Astrocyte (in vitro differentiated cells and primary cell): ENCODE data around the gene UGT2B10. TPM values are rescaled to one million over a fixed set of nuclear protein-coding genes. Genes with fewer than 3 reads are reported as not detected.

Source experiments
- DNase-seq: peaks from one replicate; pipeline ENCODE4 v3.0.0-alpha.2; 2010; ENCODE audit warnings: low read depth
- FAIRE-seq: peaks from 2 replicates; lab custom pipeline; 2011; peaks lifted over from hg19 to GRCh38; lab: Jason Lieb, UNC
- H2AFZ ChIP-seq: 2 replicates; pipeline ENCODE4 v1.6.0; 2012; ENCODE audit warnings: low read depth, low read length, inconsistent platforms
- H3K27ac ChIP-seq: 2 replicates; pipeline ENCODE4 v1.5.1; 2011; ENCODE audit warnings: low read depth, low read length, inconsistent platforms
- H3K27me3 ChIP-seq: 2 replicates; pipeline ENCODE4 v1.6.0; 2011; ENCODE audit warnings: low read length, inconsistent platforms; ENCODE audit not compliant: insufficient read depth
- H3K36me3 ChIP-seq: 2 replicates; pipeline ENCODE4 v1.5.1; 2011; ENCODE audit warnings: low read length, inconsistent platforms; ENCODE audit not compliant: insufficient read depth
- H3K4me1 ChIP-seq: 2 replicates; pipeline ENCODE4 v1.5.1; 2011; ENCODE audit warnings: low read length, inconsistent platforms; ENCODE audit not compliant: insufficient read depth
- H3K4me2 ChIP-seq: 2 replicates; pipeline ENCODE4 v1.6.0; 2012; ENCODE audit warnings: low read length, inconsistent platforms
- H3K4me3 ChIP-seq: 2 replicates; pipeline ENCODE4 v1.5.1; 2011; ENCODE audit warnings: low read depth, mild to moderate bottlenecking, low read length, inconsistent platforms; ENCODE audit not compliant: insufficient read depth
- H3K79me2 ChIP-seq: 2 replicates; pipeline ENCODE4 v1.6.0; 2012; ENCODE audit warnings: mild to moderate bottlenecking, low read length, inconsistent platforms; ENCODE audit not compliant: insufficient read depth
- H3K9ac ChIP-seq: 2 replicates; pipeline ENCODE4 v1.6.0; 2012; ENCODE audit warnings: mild to moderate bottlenecking, low read length, inconsistent platforms
- H3K9me3 ChIP-seq: 2 replicates; pipeline ENCODE4 v1.5.1; 2012; ENCODE audit warnings: low read depth, mild to moderate bottlenecking, low read length, inconsistent platforms; ENCODE audit not compliant: insufficient read depth
- H4K20me1 ChIP-seq: 2 replicates; pipeline ENCODE4 v1.6.0; 2012; ENCODE audit warnings: low read length, inconsistent platforms; ENCODE audit not compliant: insufficient read depth
- H3K27ac Mint-ChIP-seq: one replicate; pipeline ENCODE4 v1.8.0; 2021; ENCODE audit warnings: mild to moderate bottlenecking, mixed read lengths; ENCODE audit not compliant: unreplicated experiment
- H3K27me3 Mint-ChIP-seq: one replicate; pipeline ENCODE4 v1.8.0; 2021; ENCODE audit warnings: low read depth, mixed read lengths; ENCODE audit not compliant: unreplicated experiment
- H3K36me3 Mint-ChIP-seq: one replicate; pipeline ENCODE4 v1.8.0; 2021; ENCODE audit warnings: low read depth, mixed read lengths; ENCODE audit not compliant: unreplicated experiment
- H3K4me1 Mint-ChIP-seq: one replicate; pipeline ENCODE4 v1.8.0; 2021; ENCODE audit warnings: low read depth, mixed read lengths; ENCODE audit not compliant: unreplicated experiment
- H3K4me3 Mint-ChIP-seq: one replicate; pipeline ENCODE4 v1.8.0; 2021; ENCODE audit warnings: mild to moderate bottlenecking, moderate library complexity, mixed read lengths; ENCODE audit not compliant: unreplicated experiment
- H3K9me3 Mint-ChIP-seq: one replicate; pipeline ENCODE4 v1.8.0; 2021; ENCODE audit warnings: mild to moderate bottlenecking, mixed read lengths; ENCODE audit not compliant: unreplicated experiment
- EZH2 ChIP-seq: IDR thresholded peaks from 2 replicates; pipeline ENCODE4 v1.6.1; 2012; ENCODE audit warnings: mild to moderate bottlenecking, low read length, inconsistent platforms; ENCODE audit not compliant: insufficient read depth
- total RNA-seq: library from RNA; stranded (reverse); gene quantifications from 2 replicates; pipeline ENCODE4 v1.2.1, GENCODE V29; 2021
- TF ChIP-seq, protein P1 (sequence below): IDR thresholded peaks from 2 replicates; pipeline ENCODE4 v1.5.1; 2011; ENCODE audit warnings: low read depth, mild to moderate bottlenecking, inconsistent platforms, low read length, moderate library complexity; ENCODE audit not compliant: insufficient read depth

Gene UGT2B10
- total RNA-seq, 1 donor from 2014 or later: not detected

DNA sequence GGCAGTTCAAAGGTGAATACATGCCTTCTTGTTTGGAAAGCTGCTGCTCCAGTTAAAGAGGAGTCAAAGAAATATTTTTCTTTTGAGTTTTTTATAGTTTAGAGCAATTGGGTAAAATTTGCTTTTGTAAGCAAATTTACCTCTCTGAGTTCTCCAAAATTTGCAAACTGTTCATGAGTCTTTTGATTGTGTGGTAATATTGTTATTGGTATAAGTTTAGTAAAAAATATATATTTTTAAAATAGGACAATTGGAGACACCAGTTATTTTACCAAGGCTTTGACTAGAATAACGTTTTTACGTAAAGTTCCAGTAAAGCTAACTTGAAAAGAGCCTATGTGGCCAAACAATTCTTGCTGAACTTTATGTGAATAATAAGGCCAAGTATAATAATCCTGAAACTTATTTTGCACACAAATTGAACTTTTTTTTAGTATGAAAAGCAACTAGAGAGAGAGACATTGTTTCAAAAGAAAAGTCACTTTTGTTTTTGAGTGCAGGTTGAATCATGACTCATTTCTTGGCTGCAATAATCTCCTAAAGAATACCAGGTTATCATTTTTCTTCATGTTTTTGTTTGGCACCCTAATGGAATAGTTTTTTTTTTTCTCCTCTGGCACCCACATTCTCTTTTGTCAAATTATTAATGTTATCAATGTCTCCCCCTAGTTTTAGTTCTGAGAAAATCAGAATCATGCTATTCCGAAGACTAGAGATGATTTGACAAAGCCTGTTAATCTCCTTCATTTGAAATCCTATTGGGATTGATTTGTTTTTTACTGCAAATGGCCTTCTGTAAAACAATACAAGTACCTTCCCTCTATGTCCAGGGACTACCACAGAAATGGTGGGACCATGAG lies 57.1 kb downstream of the UGT2B10 start:
- H2AFZ ChIP-seq: no peak overlapping the region
- H3K36me3 ChIP-seq: no peaks in the 10 kb centered on the region
- H3K27ac Mint-ChIP-seq: no peak overlapping the region
- H4K20me1 ChIP-seq: no peaks in the 10 kb centered on the region
- H3K36me3 Mint-ChIP-seq: no peaks in the 10 kb centered on the region
- no peak overlapping the region for H3K9ac ChIP-seq
- TF ChIP-seq, protein P1, sequence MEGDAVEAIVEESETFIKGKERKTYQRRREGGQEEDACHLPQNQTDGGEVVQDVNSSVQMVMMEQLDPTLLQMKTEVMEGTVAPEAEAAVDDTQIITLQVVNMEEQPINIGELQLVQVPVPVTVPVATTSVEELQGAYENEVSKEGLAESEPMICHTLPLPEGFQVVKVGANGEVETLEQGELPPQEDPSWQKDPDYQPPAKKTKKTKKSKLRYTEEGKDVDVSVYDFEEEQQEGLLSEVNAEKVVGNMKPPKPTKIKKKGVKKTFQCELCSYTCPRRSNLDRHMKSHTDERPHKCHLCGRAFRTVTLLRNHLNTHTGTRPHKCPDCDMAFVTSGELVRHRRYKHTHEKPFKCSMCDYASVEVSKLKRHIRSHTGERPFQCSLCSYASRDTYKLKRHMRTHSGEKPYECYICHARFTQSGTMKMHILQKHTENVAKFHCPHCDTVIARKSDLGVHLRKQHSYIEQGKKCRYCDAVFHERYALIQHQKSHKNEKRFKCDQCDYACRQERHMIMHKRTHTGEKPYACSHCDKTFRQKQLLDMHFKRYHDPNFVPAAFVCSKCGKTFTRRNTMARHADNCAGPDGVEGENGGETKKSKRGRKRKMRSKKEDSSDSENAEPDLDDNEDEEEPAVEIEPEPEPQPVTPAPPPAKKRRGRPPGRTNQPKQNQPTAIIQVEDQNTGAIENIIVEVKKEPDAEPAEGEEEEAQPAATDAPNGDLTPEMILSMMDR: no peak
- TF ChIP-seq EZH2: no peak
- H3K9me3 Mint-ChIP-seq: no peaks in the 10 kb centered on the region
- no peaks in the 10 kb centered on the region for H3K27me3 ChIP-seq
- no peaks in the 10 kb centered on the region for H3K4me1 ChIP-seq
- H3K79me2 ChIP-seq: no peaks in the 10 kb centered on the region
- H3K27ac ChIP-seq: no peak overlapping the region
- no peaks in the 10 kb centered on the region for H3K9me3 ChIP-seq
- no peak for FAIRE-seq
- no peak overlapping the region for H3K4me2 ChIP-seq
- H3K4me3 ChIP-seq: no peak overlapping the region
- H3K4me3 Mint-ChIP-seq: no peak overlapping the region
- no peak for DNase-seq
- no peaks in the 10 kb centered on the region for H3K4me1 Mint-ChIP-seq
- no peaks in the 10 kb centered on the region for H3K27me3 Mint-ChIP-seq

DNA sequence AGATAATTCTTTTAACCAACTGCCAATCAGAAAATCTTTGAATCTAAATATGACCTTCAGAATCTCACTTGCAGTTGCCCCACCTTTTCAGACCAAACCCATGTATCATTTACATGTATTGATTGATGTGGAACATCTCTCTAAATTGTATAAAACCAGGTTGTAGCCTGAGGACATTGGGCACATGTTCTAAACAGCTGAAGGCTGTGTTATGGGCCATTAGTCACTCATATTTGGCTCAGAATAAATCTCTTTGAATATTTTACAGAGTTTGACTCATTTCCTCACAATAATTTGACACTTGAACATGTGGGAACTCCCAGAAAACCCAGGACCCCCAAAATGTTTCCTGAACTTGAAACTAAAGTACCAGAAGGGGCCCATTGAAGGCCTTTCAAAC lies 58.7 kb downstream of the UGT2B10 start:
- Histone ChIP-seq H4K20me1 (no peaks in the 10 kb centered on the region), H3K27me3 (no peaks in the 10 kb centered on the region), H3K4me1 (no peaks in the 10 kb centered on the region), H3K36me3 (no peaks in the 10 kb centered on the region), H3K27ac (no peak overlapping the region), H3K4me2 (no peak overlapping the region), H2AFZ (no peak overlapping the region), H3K79me2 (no peaks in the 10 kb centered on the region), H3K9ac (no peak overlapping the region), H3K4me3 (no peak overlapping the region), H3K9me3 (no peaks in the 10 kb centered on the region)
- Mint-ChIP-seq H3K9me3 (no peaks in the 10 kb centered on the region), H3K36me3 (no peaks in the 10 kb centered on the region), H3K4me3 (no peak overlapping the region), H3K27ac (no peak overlapping the region), H3K4me1 (no peaks in the 10 kb centered on the region), H3K27me3 (no peaks in the 10 kb centered on the region)
- TF ChIP-seq, protein P1: no peak
- no peak for TF ChIP-seq EZH2
- FAIRE-seq (no peak), DNase-seq (no peak)

DNA sequence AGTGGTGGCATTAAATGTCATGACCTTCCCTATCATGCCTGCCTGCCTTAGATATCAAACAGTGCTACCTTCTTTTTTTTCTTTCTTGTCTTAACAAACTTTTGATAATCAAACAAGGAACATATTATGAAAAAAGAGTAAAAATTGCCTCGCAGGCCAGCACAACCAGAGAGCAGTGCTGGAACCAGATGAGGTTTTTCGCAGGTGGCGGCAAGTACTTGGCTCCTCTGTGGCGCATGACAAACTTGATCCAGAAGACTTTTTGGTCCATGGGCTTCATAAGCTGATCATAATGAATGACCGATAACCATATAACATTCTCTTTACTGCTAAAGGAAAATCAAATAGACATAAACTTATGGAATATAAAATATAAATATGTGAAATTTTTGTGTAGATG lies 61.8 kb downstream of the UGT2B10 start:
- Mint-ChIP-seq H3K27me3 (no peaks in the 10 kb centered on the region), H3K4me1 (no peaks in the 10 kb centered on the region), H3K4me3 (no peak overlapping the region), H3K36me3 (no peaks in the 10 kb centered on the region), H3K9me3 (no peaks in the 10 kb centered on the region), H3K27ac (no peak overlapping the region)
- H3K36me3 ChIP-seq: no peaks in the 10 kb centered on the region
- no peak overlapping the region for H3K9ac ChIP-seq
- FAIRE-seq (no peak), DNase-seq (no peak)
- H2AFZ ChIP-seq: no peak overlapping the region
- no peak overlapping the region for H3K4me3 ChIP-seq
- no peaks in the 10 kb centered on the region for H3K79me2 ChIP-seq
- H4K20me1 ChIP-seq: no peaks in the 10 kb centered on the region
- no peak overlapping the region for H3K27ac ChIP-seq
- no peak overlapping the region for H3K4me2 ChIP-seq
- H3K9me3 ChIP-seq: no peaks in the 10 kb centered on the region
- H3K27me3 ChIP-seq: no peaks in the 10 kb centered on the region
- no peaks in the 10 kb centered on the region for H3K4me1 ChIP-seq
- TF ChIP-seq, protein P1: no peak
- TF ChIP-seq EZH2: no peak
